ENCODE data around the gene EEFSEC.

EEFSEC gene

GRCh38 chr3:128316481-128316891 is 163.2 kb downstream of the EEFSEC start:
- peak; percentile 36 for DNase-seq (ENCODE audit: low spot score)

- DNase-seq (ENCODE audit: low spot score), result peak; percentile 43
These were observed 163.9 kb downstream of the EEFSEC start for GRCh38 chr3:128317101-128317697.

- peak; percentile 43 for DNase-seq (ENCODE audit: low spot score)
These were observed 164.5 kb downstream of the EEFSEC start for GRCh38 chr3:128317698-128318231.

DNA sequence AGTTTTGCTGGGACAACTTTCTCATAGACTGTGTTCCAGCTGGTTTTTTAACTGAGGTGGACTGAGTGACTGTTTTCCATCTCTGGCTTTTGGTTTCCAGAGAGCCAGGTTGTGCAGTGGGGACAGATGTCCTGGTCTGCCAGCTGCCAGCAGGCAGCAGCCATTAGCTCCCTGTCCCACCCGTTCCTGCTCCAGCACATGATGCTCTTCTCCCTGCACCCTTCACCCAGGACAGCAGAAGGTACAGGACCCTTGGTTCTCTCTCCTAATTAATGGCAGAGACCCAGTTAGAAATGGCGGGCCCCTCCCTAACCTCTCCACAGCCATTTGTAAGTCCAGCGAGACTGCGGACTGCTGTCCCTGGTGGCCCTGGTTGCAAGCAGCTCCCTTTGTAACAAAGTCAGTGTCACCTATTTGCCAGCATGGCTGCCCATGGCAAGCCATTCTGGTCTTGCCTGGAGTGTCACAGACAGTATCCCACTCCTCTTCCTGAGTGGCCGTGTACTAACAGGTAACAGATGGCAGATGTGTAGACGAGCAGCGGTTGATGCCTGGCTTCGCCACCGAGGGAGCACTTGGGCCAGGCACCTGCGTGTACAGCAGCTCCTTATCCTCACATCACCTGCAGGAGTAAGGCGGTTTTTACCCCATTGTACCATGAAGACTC is 165.1 kb downstream of the EEFSEC start:
- DNase-seq (ENCODE audit: low spot score), result peak; percentile 25

GRCh38 chr3:128319107-128319506 is 165.8 kb downstream of the EEFSEC start:
- DNase-seq (ENCODE audit: low spot score), result peak; percentile 29

GRCh38 chr3:128319741-128320141 is 166.5 kb downstream of the EEFSEC start:
- DNase-seq (ENCODE audit: low spot score), result peak; percentile 39

- DNase-seq (ENCODE audit: low spot score), result peak; percentile 32
These were observed 167.5 kb downstream of the EEFSEC start for GRCh38 chr3:128320551-128321340.

GRCh38 chr3:128321418-128321817 is 168.1 kb downstream of the EEFSEC start:
- peak; percentile 36 for DNase-seq (ENCODE audit: low spot score)

DNA sequence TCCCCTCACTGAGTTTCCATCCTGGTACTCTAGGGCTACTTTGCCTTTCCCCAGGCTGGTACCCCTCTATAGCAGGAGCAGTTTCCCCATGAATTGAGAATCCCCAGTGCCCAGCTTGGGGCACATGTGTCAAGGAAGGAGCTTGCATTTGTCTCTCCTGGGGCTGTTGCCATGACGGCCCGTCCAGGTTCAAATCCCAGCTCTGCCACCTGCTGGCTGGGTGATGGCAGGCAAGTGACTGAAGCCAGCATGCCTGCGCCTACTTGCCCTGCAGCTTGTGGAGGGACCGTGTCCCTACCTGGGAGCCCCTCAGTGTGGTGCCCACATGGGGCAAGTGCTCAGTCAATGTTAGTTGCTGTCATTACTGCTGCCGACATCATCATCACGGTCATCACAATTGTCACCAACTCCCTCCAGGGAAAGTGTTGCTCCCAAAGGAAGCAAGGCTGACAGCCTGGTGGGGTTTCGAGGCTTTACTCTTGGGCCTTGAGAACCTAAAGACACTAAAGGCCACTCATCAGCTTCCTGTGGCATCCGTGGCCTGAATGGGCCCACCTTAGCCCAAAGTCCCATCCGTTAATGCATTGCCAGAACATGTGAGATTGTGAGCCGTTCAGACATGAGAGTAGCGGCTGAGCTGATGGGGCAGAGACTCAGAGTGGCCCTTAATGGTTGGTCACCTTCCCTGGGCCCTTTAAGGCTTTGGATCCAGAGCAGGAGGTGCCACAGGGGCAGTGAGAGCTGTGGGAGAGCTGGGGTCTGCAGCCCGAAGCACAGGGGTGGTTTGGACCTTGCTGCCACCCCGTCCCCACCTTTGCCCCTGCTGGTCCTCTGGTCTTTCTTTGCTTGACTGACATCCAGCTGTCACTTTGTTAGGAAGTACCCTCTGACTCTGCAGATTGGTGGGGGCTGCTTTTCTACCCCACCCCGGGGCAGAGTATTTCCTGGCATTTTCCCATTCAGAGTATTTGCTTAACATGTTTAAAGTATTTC is 169.0 kb downstream of the EEFSEC start:
- peak; percentile 66 for DNase-seq (ENCODE audit: low spot score)

- DNase-seq (ENCODE audit: low spot score), result peak; percentile 39
These were observed 170.2 kb downstream of the EEFSEC start for GRCh38 chr3:128323206-128324081.

DNA sequence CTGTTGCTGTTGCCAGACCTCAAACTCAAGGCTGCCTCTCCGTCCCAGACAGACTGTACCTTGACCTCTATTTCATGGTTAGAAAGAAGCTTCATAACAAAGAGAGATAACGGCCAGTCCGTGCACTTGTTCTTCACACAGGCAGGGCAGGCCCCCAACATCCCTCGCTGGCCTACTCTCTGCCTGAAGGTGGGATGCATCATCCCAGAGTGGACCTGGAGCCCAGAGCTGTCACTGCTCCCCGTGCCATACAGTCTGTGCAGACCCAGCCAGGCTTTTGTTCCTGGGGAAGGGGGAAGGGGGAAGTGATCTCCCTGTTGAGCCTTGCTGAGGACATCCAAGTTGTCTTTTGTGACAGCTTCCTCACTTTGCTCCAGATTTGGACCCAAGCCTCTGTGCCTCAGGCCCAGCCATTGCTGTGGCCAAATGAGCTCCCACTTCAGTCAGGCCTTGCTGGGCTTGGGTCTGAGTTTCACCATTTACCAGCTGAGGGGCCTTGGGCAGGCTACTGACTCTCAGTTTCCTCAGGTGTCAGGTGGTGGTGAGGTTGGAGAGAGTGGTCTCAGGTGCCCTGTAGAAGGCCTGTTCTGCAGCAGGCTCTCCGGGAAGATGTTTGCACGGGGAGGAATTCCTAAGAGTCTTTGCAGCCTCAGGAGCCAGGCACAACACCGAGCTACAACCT is 171.8 kb downstream of the EEFSEC start:
- peak; percentile 38 for DNase-seq (ENCODE audit: low spot score)

DNA sequence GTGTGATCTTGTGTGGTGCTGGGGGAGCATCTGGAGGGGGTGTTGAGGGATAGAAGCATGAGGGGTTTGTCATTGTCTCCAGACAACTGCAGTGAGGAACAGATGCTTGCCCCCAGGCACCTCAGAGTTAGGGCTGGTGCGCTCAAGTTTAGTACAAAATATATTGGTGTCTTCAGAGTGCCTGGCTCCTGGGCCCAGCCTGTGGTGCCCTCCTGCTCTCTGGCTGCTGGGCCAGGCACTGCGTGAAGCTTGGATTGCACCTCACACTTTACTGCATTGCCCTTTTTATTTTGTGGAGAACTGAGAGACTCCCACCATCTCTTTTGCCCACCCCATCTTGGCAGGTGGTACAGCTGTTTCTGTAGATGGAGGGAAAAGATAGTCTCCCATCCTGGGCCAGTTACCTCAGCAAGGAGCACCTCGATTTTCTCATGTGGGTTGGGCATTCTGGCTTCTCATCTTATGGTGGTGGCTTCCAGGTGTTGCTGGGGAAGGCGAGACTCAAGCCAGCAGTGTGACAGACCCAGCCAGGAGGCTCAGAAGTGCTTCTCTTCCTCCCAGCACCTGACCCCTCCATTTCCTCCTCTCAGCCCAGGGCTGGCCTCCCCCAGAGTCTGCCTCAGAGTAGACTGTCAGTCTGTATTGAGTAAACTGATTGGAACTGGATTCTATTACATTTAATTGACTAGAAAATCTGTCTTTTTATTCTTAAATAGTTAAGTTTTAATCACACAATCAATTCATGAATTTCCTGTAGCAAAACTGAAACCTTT is 173.0 kb downstream of the EEFSEC start:
- DNase-seq (ENCODE audit: low spot score), result peak; percentile 21

DNA sequence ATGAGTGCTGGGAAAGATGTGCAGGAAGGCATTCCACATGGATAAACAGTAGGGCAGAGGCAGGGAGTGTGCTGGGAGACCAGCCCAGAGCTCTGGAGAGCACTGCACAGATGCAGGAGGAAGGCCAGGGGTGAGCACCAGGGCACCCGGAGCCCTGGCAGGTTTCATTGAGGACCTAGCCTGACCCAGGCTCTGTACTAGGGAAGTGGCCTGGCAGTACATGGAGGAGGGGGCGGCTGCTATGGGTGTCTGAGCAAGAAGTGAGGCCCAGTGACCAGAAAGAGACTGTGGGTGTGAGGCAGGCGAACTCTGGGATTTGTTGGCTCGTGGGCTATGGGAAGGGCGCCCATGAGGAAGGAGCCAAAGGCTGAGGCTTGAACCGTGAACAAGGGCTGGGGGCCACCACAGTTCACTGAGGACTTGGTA is 174.3 kb downstream of the EEFSEC start:
- DNase-seq (ENCODE audit: low spot score), result peak; percentile 33

- peak; percentile 19 for DNase-seq (ENCODE audit: low spot score)
These were observed 175.5 kb downstream of the EEFSEC start for GRCh38 chr3:128328546-128329458.

DNA sequence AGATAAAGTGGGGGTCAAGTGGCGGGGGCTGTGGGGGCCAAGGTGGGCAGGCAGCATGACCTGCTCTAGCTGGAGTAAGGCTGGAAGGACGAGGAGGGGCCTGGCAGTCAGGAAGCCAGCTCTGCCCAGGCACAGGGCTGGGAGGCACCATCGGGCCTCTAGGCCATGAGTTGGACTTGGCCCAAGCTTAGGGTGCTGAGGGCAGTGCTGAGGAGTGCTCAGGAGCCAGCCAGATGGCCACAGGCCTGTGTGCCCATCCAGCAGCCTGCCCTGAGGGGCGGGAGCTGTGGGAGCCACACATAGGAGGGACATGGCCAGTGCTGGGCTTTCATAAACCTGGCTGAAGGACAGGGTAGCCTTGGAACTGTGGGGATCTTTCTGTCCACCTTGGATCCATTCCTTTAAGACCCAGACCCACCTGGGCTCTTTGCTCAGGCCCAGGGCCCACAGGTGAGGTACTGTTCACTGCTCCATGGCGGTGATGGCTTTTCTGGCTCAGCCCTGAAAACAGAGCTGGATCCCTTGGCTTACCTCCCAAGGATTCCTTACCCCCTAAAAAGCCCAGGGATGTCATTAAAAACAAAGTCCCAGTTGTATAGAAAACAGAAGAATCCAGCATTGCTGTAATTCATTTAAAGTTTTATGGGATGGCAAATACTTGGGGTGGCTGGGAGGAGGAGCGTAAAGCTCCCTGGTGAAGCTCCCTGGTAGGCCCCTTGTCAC is 176.4 kb downstream of the EEFSEC start:
- DNase-seq (ENCODE audit: low spot score), result no peak

GRCh38 chr3:128330214-128330842 is 177.0 kb downstream of the EEFSEC start:
- DNase-seq (ENCODE audit: low spot score), result no peak
